HG03342 (cell line): ENCODE measurements around the gene TBC1D5.

Experiments used
- ATAC-seq: cut with Tn5 transposase; IDR thresholded peaks from one replicate; pipeline ENCODE4 v1.9.1; 2021; ENCODE audit warnings: mild to moderate bottlenecking, moderate library complexity; ENCODE audit not compliant: unreplicated experiment

TBC1D5 gene

DNA sequence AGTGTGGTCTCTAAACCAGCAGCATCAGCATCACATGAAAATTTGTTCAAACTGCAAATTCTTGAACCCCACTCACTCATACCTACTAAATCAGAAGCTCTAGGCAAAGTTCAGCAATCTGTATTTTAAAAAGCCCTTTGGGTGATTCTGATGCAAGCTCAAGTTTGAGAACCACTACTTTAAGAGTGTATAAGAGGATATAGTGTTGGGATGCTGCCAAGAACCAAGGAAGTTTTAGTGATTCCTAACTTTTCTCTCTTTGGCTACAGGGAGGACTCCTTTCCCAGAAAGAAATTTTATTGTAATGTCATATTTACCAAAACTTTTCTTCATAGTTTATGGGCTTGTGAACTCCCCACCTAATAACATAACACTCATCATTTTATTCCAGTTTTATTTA is 422.2 kb downstream of the TBC1D5 start:
- no peak for ATAC-seq

DNA sequence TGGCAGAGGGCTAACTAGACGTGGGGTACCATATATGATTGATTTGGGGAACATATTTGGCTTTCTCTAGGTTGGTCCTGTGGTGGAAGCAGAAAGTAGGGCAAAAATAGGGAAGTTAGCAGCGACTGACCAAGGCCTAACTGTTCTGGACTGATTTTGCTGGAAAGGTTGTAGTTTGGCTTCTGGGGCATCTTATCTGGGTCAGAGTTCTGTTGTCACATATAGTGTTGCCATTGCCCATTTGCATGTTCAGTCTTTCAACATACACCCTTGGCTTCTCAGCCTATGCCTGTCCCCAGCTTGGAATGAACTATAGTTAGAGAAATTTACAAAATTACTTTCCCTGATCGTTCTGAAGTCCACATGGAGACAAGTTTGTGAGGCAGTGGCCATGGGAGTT is 426.5 kb downstream of the TBC1D5 start:
- no peak for ATAC-seq

DNA sequence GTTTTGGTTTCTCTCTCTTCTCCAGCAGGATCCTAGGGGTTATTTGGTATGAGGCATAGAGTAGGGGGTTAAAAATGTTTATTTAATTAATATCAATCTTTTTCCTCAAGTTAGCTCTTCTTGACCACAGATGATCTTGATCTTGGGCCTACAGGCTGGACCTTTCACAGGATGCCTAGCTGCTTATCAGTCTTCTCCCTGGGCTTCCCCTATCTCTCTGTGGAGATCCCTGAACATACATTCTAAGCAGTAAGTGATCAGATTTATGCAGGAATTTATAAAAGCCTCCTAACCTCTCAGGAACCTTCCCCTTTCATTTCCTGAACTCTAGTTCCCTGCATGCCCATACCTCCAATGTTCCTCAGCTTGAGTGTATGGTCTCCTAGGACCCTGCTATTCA is 428.3 kb downstream of the TBC1D5 start:
- ATAC-seq: no peak

DNA sequence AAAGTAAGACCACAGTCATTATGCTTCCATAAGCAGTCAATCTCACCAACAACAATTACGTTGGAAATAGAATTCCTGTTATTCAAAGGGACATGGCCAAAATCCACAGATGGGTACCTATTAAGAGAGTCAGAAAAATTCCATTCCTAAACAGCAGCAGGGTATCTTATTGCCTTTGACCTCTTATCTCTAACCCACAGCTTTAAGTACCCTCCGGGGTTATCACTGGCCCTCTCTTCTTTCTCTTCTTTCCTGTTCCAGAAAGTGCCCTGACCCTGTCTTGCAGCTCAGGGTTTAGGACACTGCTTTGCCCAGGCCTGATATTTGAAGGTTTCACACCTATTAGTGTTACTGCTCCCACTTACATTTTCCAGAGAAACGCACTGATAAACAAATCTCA is 428.7 kb downstream of the TBC1D5 start:
- no peak for ATAC-seq

DNA sequence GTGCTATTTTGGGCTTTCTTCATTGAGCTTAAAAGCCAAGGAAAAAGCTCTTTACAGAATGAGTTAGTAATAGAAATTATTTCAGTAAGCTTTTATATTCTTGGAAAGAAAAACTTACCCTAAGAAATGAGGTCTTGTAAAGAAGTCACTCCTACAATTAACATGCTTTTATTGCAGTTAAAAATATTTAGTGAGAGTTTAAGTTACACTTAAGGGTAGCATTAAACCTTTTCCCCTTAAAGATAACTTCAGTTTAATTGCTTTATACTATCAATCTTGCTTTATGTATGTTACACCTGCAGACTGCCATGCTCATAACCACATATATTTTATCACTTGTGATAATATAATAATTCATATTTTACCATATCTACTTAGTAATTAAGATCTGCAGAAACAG is 431.4 kb downstream of the TBC1D5 start:
- ATAC-seq: no peak

DNA sequence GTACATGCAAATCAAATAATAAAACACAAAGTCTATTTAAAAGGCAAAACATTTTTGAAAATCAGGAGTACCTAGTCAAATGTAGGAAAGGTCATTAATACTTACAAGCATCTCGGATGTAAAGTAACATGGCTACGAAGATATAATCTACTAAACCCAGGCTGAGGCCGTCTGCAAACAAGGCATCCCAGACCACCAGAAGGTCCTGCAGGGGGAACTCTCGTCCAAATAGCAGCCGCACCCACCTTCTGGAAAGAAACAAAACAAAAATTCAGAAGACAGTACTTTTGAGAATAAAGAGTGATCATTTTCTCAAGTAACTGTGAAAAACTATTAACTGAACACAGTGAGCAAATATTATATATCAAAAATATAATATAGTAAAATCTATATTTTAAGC is 434.5 kb downstream of the TBC1D5 start:
- no peak for ATAC-seq

DNA sequence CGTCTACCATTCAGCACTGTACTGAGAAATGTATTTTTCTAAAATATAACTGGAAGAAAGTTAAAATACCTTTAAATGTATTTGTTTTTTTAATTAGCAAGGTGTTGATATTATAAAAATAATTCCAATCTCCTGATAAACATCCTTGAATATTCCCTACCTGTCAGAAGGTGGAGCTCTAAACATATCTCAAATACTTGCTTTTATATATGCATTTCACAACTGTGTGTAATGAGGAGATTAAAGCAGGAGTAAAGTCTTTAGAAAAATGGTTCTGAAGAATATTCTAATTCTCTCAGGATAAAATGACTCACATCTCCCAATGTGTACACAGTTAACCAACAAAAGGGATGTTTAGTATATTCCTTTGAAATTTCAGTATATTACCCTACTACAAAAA is 434.9 kb downstream of the TBC1D5 start:
- ATAC-seq: no peak

DNA sequence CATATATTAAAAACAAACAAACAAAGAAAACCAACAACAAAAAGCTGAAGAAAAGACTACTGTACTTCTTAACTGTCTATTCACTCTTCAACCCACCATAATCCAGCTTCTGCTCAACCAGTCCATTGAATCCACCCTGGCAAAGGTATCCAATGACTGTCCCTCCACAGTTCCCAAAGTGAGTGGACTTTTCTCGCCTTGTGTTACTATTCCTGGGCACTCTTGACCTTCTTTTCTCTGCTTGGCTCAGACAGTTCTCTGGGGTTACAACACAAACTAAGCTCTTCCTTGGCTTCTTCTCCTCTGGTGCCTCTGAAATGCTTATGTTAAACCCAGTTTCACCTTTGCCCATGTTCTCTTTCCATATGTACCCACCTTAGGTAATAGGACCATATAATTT is 437.5 kb downstream of the TBC1D5 start:
- ATAC-seq: no peak

DNA sequence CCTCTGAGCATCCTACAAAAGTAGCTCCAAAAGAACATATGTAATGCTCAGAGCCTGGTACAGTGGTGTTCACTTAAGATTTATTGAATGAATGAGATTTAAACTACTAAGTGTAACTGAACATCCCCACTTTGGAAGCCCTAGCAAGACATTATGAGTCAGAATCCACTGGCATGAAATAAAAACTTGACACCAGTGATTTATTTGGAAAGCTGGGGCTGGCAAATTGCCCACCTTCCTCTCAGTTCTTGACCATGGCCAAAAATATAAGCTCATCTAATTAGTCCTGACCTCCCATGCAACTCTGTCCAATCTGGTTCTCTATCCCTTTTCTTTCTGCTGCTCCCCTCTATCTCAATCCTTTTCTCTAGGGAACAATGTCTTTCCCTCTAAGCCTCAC is 439.7 kb downstream of the TBC1D5 start:
- no peak for ATAC-seq

DNA sequence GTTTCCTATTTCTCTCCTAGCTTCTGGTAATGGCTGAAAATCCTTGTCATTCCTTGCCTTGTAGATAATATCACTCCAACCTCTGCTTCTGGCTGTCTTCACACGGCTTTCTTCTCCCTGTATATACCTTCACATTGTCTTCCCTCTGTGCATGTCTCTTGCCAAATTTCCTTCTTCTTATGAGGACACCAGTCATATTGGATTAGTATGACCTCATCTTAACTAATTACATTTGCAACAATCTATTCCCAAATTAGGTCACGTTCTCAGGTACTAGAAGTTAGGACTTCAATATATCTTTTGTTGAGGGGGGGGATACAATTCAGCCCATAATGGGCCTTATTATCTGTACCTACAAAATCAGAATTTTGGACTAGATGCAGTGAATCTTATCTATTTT is 440.3 kb downstream of the TBC1D5 start:
- no peak for ATAC-seq

DNA sequence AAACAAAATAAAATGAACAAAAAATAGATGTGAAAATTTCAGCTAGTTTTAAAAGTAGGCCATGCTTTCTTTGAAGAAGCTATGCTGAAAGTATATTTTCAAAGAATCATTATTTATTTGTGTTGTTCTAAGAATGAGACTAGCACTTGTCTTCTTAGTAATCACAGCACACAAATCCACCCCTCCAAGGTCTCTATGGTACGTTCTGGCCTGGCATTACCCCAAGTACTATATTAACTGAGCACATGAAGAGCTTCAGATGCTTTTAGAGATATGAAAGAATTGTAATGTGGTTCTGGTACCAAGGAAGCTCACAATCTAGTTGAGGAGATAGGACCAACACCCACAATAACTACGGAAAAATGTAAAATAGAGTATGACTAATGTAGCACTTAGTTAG is 441.2 kb downstream of the TBC1D5 start:
- ATAC-seq: no peak

DNA sequence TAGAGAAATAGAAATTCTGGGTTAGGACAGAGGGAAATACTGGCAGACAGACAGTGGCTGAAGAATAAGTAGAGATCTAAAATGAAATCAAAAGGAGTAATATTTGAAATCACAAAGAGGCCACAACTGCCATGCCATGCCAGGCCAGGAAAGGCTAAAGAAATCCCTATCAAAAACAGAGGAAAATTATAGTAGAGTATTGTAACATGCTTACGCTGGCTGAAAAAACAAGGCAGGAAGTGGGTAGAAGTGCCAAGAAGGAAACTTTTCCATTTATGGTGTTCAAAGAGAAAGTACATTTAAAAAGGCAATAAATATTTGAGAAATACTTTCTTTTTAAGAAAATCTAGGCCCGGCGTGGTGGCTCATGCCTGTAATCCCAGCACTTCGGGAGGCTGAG is 442.0 kb downstream of the TBC1D5 start:
- ATAC-seq: no peak

DNA sequence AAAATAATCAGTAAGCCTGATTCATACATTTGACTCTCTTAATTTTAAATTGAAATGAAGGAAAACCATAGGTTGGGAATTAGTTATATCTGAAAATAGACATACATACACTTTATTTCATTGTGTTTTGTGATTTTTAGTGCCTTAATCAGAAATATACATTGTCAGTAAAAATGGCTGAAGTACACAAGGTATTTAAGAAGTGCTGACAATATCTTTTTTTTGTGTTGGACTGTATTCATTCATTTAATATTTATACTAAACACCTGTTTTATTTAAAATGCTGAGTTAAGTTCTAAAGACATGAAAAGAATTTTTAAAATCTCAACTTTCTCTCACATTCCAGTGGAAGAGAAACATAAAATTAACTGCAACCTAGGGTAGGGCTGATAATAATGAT is 444.4 kb downstream of the TBC1D5 start:
- no peak for ATAC-seq

DNA sequence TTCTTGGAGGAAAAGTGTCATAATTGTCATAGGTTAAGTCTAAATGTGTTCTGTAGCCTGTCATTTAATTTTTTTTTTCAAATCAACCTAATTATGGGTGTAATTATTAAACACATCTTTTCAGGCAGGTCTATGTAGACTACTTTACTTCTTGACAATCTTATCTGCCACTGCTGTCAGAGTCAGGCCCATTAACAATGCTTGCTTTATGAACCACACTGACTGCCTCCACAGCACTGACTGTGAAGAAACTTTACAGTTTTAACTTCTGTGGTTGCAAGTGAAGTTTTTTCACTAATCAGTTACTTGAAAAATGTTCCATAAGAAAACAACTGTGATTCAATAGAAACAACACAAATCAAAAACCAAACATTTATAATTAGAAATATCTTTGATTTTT is 449.9 kb downstream of the TBC1D5 start:
- no peak for ATAC-seq

DNA sequence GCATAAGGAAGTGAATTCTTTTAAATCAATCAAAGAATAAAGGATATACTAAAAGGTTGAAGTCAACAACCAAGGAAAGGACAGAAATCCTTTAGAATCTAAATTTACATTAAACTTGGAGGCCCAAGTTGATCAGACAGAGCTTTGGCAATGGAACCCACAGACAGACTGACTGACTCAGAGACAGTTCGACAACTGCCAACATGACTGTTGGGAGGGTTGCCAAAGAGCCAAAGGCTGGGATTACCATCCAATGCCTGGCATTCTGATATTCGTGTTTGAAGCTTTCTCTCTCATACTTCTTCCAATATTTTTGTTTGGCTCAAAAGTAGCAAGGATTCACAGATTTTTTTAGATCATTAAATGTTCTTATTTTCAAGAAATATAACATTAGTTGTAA is 451.5 kb downstream of the TBC1D5 start:
- no peak for ATAC-seq

DNA sequence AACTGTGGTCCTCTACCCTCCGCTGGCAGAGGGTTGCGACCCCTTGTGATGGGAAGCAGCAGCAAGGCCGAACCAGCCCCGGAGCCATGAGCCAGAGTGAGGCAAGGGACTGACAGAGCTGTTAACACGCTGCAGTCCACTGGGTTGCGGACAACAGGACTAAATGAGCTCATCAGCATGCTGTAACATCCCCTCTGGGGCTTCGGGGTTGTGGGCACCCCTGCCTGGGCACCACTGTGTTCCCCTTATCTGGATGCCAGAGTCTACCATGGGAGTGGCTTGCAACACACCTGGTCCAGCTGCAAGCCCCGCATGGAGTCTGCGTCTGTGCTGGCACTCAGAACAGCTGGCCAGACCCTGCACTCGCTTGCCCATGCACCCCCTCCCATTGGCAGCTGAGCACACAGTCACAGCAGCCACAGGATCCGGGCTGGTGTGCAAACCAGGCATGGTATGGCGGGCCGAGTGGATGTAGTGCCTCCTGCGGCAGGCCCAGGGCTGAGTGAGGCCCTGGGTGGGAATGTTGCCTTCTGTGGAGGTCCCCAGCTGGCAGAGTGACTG is 453.5 kb downstream of the TBC1D5 start:
- no peak for ATAC-seq

DNA sequence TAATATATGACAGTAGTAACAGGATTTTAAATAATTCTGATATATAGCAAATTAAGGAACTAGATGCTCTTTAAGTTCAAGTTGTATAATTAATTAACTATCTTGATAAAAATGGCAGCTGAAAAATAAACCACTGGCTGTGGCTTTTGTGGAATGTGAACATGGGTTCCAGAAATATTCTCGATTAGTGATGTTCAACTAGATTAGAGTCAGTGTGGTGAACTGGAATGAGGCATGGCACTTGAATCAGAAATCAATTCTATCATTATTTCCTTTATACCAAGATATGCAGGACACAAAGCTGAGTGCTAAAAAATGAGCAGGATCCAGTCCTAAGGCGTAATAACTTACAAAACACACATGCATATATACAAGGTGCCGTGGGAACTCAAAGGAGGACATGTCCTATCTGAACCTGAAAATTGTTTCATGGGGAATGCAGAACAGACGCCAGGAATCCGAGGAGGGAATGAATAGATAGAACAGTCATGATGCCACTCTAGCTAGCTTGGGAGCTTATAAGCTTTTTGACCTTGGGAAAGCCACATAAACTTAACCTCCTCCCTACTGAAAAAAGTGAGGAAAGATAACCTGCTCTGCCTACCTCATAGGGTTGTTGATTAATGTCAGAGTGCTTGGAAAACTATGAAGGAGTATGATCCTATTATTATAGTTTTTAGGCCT is 455.3 kb downstream of the TBC1D5 start:
- no peak for ATAC-seq

DNA sequence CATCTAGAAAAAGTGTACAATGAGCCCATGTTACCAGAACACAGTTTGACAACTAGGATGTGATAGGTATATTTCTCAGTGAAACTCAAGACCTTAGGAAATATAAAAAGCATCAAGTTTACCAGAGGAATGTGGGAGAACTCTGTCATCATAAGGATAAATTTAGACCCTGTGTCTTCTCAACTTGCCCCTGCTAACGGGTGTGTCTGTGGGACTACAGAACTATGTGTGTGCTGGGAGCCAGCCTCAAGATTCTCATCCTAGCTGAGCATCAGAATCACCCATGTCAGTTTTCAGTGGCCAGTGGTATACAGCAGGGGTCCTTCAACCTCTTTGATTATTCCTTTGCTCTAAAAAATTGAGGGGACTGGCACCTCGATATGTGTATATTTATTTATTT is 464.4 kb downstream of the TBC1D5 start:
- ATAC-seq: no peak

DNA sequence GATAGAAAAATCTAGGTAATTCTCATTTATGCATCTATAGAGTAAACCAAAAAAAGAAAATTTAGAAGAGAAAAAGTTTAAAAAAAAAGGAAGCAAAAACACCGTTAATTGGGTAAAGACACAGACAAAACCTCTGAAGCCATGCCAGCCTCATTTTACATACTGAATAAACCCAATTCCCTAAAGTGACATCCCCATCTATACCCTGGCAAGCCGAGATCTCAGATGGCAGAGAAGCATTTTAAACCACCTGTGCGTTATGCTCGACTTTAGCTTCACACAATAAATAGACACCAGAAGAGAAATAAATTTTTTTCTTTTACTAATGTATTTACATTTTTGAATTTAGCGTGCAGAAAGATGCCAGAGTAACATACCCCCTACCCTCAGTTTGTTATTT is 475.6 kb downstream of the TBC1D5 start:
- no peak for ATAC-seq

DNA sequence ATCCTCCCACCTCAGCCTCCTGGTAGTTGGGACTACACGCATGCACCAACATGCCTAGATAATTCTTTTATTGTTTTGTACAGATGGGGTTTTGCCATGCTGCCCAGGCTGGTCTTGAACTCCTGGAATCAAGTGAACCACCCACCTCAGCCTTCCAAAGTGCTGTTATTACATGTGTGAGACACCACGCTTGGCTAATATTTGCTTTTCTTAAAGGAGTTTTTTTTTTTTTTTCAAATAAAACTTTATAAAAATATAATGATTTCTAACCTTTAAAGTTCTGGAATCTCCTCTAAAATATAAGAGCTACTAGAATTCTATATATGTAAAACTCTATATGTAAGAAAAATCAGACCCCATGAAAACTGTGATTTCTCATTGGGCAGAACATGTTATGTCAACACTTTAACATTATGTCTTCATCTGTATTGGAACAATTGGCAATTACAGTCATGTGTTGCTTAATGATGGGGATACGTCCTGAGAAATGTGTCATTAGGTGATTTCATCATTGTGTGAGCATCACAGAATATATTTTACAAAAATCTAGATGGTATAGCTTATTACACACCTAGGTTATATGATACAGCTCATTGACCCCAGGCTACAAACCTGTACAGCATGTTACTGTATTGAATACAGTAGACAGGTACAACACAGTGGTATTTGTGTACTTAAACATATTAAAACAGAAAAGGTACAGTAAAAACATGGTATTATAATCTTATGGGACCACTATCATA is 480.6 kb downstream of the TBC1D5 start:
- ATAC-seq: no peak

DNA sequence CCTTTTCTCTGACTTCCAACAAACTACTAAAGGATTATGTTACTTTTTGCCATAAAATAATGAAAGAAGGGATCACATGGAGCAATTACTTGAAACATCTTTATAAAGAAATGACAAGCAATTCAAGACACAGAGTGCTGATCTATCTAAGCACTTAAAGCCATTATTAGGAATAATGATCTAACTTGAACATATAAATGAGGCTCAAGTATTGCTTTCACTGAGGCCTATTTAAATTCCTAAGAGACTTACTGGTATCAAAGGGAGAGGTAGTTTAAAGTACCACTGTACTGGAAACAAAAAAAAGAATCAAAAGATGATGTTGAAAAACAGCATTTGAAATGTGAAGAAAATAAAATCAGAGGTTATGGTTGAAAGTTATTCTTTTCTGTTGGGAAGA is 482.2 kb downstream of the TBC1D5 start:
- ATAC-seq: no peak

DNA sequence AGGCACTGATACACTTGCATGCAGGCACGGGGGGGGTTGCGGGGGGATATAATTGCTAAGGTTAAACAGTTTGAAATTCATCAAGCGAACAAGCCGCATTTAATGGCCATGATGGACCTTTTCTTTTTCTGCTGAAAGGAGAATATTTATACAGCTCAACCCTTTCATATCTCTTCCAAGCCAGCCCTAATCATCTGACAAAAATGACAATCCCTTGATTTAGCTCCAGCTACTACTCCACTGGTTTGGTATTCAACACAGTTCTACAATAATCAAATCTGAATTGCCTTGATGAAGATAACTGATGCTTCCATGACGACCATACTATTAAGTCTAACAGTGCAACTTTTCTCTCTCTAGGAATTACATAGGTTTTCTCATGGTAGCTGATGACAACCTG is 482.7 kb downstream of the TBC1D5 start:
- no peak for ATAC-seq
